Adrenal gland (tissue), 5 donors: ENCODE results near the gene MMD.

Experiments
- POLR2A ChIP-seq, 2 donors: fragments of 450-650 bp; IDR thresholded peaks; one replicate each; pipeline ENCODE4 v1.6.1; 2017; ENCODE audit warnings: antibody characterized with exemption in 2 of 2, mild to moderate bottlenecking in 2 of 2, moderate library complexity in 1 of 2
- TF ChIP-seq, protein P1 (sequence below), 6 experiments: fragments of 450-650 bp in 4 of 6; fragments of 200-600 bp in 2 of 6; sonication (generic) in 1 of 6; IDR thresholded peaks; 1 replicate in 5 of 6; 2 replicates in 1 of 6; pipeline versions ENCODE4 v1.5.1 to v1.8.0; 2016 to 2021; ENCODE audit warnings: antibody characterized with exemption in 6 of 6, mild to moderate bottlenecking in 2 of 6, moderate library complexity in 1 of 6
- donor health status: DM: no; HTN: no; CAD: no.

DNA sequence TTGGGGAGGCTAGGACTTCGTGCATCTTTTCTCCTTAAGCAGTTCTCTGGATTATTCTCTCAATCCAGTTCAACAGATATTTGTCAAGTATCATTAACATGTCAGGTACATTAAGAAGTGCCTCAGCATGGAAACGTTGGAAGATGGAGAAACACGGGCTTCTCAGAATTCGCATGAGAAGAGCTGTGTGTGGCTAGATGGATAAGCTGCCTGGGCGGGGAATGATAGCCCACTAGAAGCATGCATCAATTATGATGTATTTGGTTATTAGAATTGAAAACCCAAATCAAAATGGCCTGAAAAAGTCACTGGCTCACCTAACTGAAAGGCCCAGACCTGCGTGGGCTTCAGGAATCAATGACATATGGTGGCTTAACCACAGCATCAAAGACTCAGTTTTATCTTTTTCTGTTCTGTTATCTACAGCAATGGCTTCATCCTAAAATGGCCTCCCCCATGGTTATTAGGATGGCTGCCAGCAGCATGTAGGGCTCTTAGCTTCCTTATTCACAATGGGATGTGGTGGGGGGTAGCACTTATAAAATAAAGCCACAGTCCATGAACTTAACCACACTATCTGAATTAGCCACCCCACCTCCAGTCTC lies 43.9 kb downstream of the MMD start:
- no peak for TF ChIP-seq POLR2A (IDR thresholded peaks at IDR 0.05)
- TF ChIP-seq, protein P1, sequence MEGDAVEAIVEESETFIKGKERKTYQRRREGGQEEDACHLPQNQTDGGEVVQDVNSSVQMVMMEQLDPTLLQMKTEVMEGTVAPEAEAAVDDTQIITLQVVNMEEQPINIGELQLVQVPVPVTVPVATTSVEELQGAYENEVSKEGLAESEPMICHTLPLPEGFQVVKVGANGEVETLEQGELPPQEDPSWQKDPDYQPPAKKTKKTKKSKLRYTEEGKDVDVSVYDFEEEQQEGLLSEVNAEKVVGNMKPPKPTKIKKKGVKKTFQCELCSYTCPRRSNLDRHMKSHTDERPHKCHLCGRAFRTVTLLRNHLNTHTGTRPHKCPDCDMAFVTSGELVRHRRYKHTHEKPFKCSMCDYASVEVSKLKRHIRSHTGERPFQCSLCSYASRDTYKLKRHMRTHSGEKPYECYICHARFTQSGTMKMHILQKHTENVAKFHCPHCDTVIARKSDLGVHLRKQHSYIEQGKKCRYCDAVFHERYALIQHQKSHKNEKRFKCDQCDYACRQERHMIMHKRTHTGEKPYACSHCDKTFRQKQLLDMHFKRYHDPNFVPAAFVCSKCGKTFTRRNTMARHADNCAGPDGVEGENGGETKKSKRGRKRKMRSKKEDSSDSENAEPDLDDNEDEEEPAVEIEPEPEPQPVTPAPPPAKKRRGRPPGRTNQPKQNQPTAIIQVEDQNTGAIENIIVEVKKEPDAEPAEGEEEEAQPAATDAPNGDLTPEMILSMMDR (IDR thresholded peaks at IDR 0.05) = no peak
